H1 (cell line): ENCODE data around the gene ARHGAP18. TPM values are rescaled to one million over a fixed set of nuclear protein-coding genes. Genes with fewer than 3 reads are reported as not detected.

ENCODE experiments used
- CTCF ChIA-PET: fragments of 300-600 bp; sonication (Branson Sonifier 250); formaldehyde crosslinking; loops from one replicate; lab custom pipeline; 2021; ENCODE audit not compliant: partially characterized antibody; lab: Charles Lee
- POLR2A ChIA-PET: fragments of 300-600 bp; sonication (Branson Sonifier 250); formaldehyde crosslinking; loops from one replicate; lab custom pipeline; 2021; ENCODE audit warnings: inconsistent platforms; ENCODE audit not compliant: partially characterized antibody; lab: Charles Lee
- DNase-seq, 2 experiments: peaks; one replicate each; pipeline versions ENCODE4 v3.0.0 to v3.0.0-alpha.2; 2010 to 2022; ENCODE audit warnings: low spot score in 2 of 2, low read depth in 1 of 2, mixed read lengths in 1 of 2
- FAIRE-seq: peaks from 2 replicates; lab custom pipeline; 2011; peaks lifted over from hg19 to GRCh38; lab: Jason Lieb, UNC
- H2AFZ ChIP-seq: 2 replicates; pipeline ENCODE4 v1.8.1; 2012; ENCODE audit warnings: low read length, inconsistent platforms
- H2AK5ac ChIP-seq: 2 replicates; pipeline ENCODE4 v1.6.1; 2013; ENCODE audit warnings: low read depth, low read length
- H2BK120ac ChIP-seq: replicated peaks from 2 replicates; pipeline ENCODE3; 2013; ENCODE audit warnings: low read depth, low read length, inconsistent platforms
- H2BK12ac ChIP-seq: 2 replicates; pipeline ENCODE4 v1.6.1; 2013; ENCODE audit warnings: low read depth, low read length
- H2BK15ac ChIP-seq: 2 replicates; pipeline ENCODE4 v1.6.1; 2013; ENCODE audit warnings: low read length
- H2BK20ac ChIP-seq: 2 replicates; pipeline ENCODE4 v1.6.1; 2013; ENCODE audit warnings: low read length
- H2BK5ac ChIP-seq: 2 replicates; pipeline ENCODE4 v1.6.1; 2013; ENCODE audit warnings: low read depth, low read length
- H3K14ac ChIP-seq: 2 replicates; pipeline ENCODE4 v1.6.1; 2013; ENCODE audit warnings: inconsistent platforms; ENCODE audit not compliant: insufficient read length
- H3K18ac ChIP-seq: 2 replicates; pipeline ENCODE4 v1.6.1; 2013; ENCODE audit warnings: low read length; ENCODE audit errors: extremely low read depth
- H3K23ac ChIP-seq: 2 replicates; pipeline ENCODE4 v1.6.1; 2013; ENCODE audit warnings: inconsistent platforms; ENCODE audit not compliant: insufficient read length
- H3K23me2 ChIP-seq: 2 replicates; pipeline ENCODE4 v1.6.1; 2013; ENCODE audit warnings: low read depth, low read length
- H3K27ac ChIP-seq: 2 replicates; pipeline ENCODE4 v1.6.1; 2011; ENCODE audit warnings: low read depth, low read length, inconsistent platforms
- H3K27me3 ChIP-seq, 4 experiments: replicated peaks in 1 of 4; 1 replicate in 1 of 4; 2 replicates in 3 of 4; pipeline versions ENCODE4 v1.6.1 to v1.8.1; 2011 to 2013; ENCODE audit warnings: low read length in 3 of 4, mild to moderate bottlenecking in 3 of 4, inconsistent platforms in 2 of 4, mixed read lengths in 2 of 4, moderate library complexity in 1 of 4; ENCODE audit not compliant: control insufficient read depth in 3 of 4, insufficient read depth in 3 of 4; ENCODE audit errors: extremely low read depth in 1 of 4
- H3K36me3 ChIP-seq, 4 experiments: 2 replicates each; pipeline versions ENCODE4 v1.6.1 to v1.8.1; 2011 to 2013; ENCODE audit warnings: mild to moderate bottlenecking in 4 of 4, low read length in 3 of 4, moderate library complexity in 2 of 4, control low read depth in 1 of 4, inconsistent platforms in 1 of 4; ENCODE audit not compliant: insufficient read depth in 4 of 4, control insufficient read depth in 2 of 4
- H3K4ac ChIP-seq: replicated peaks from 2 replicates; pipeline ENCODE3; 2013; ENCODE audit warnings: low read length, low read depth, mixed read lengths, inconsistent platforms; ENCODE audit not compliant: insufficient read length
- H3K4me1 ChIP-seq, 4 experiments: replicated peaks in 1 of 4; 1 replicate in 1 of 4; 2 replicates in 3 of 4; pipeline versions ENCODE4 v1.6.1 to v1.8.1; 2011 to 2013; ENCODE audit warnings: low read length in 3 of 4, inconsistent platforms in 2 of 4, mixed read lengths in 1 of 4; ENCODE audit not compliant: insufficient read depth in 4 of 4, control insufficient read depth in 3 of 4
- H3K4me2 ChIP-seq, 2 experiments: 2 replicates each; pipeline versions ENCODE4 v1.6.1 to v1.8.1; 2011 to 2013; ENCODE audit warnings: low read depth in 2 of 2, low read length in 2 of 2, control low read depth in 1 of 2, inconsistent platforms in 1 of 2, mild to moderate bottlenecking in 1 of 2; ENCODE audit not compliant: insufficient read depth in 1 of 2
- H3K4me3 ChIP-seq, 4 experiments: fragments of 200-600, 300-600 bp in 1 of 4; sonication (generic), shearing (Covaris generic), sonication (Bioruptor Twin) in 1 of 4; 2 replicates each; pipeline versions ENCODE4 v1.5.1 to v1.8.1; 2011 to 2016; ENCODE audit warnings: low read length in 4 of 4, low read depth in 3 of 4, control low read depth in 2 of 4, inconsistent platforms in 2 of 4, mild to moderate bottlenecking in 2 of 4, mixed read lengths in 1 of 4, moderate library complexity in 1 of 4; ENCODE audit not compliant: insufficient read depth in 2 of 4; ENCODE audit errors: extremely low read depth in 1 of 4
- H3K56ac ChIP-seq: replicated peaks from 2 replicates; pipeline ENCODE3; 2013; ENCODE audit warnings: low read depth, mild to moderate bottlenecking, mixed read lengths, low read length, inconsistent platforms; ENCODE audit not compliant: insufficient read length
- H3K79me1 ChIP-seq: 2 replicates; pipeline ENCODE4 v1.6.1; 2013; ENCODE audit warnings: low read depth, low read length, control low read depth
- H3K79me2 ChIP-seq, 2 experiments: 2 replicates each; pipeline versions ENCODE4 v1.6.1 to v1.8.1; 2012 to 2013; ENCODE audit warnings: low read length in 2 of 2, mild to moderate bottlenecking in 2 of 2, inconsistent platforms in 1 of 2; ENCODE audit not compliant: insufficient read depth in 2 of 2, control insufficient read depth in 1 of 2
- H3K9ac ChIP-seq, 4 experiments: replicated peaks in 1 of 4; 1 replicate in 1 of 4; 2 replicates in 3 of 4; pipeline versions ENCODE4 v1.6.1 to v1.8.1; 2011 to 2013; ENCODE audit warnings: low read depth in 3 of 4, low read length in 3 of 4, control low read depth in 2 of 4, mild to moderate bottlenecking in 2 of 4, moderate library complexity in 2 of 4, inconsistent platforms in 1 of 4; ENCODE audit errors: extremely low read depth in 1 of 4
- H3K9me3 ChIP-seq, 2 experiments: 2 replicates each; pipeline versions ENCODE4 v1.6.1 to v1.8.1; 2012 to 2013; ENCODE audit warnings: mild to moderate bottlenecking in 2 of 2, moderate library complexity in 2 of 2, control low read depth in 1 of 2, inconsistent platforms in 1 of 2, low read depth in 1 of 2, low read length in 1 of 2, mixed read lengths in 1 of 2; ENCODE audit not compliant: insufficient read depth in 2 of 2
- H4K20me1 ChIP-seq, 2 experiments: replicated peaks in 1 of 2; 2 replicates each; pipeline versions ENCODE3 to v1.8.1; 2011 to 2013; ENCODE audit warnings: inconsistent platforms in 2 of 2, low read length in 2 of 2, mild to moderate bottlenecking in 1 of 2; ENCODE audit not compliant: insufficient read depth in 2 of 2, control insufficient read depth in 1 of 2
- H4K5ac ChIP-seq: 2 replicates; pipeline ENCODE4 v1.6.1; 2013; ENCODE audit warnings: low read length, low read depth, mixed read lengths, inconsistent platforms; ENCODE audit not compliant: insufficient read length
- H4K8ac ChIP-seq: 2 replicates; pipeline ENCODE4 v1.8.0; 2013; ENCODE audit warnings: mild to moderate bottlenecking, moderate library complexity, low read length, inconsistent platforms; ENCODE audit not compliant: insufficient read depth; ENCODE audit errors: extremely low read depth
- H4K91ac ChIP-seq: replicated peaks from 2 replicates; pipeline ENCODE3; 2013; ENCODE audit warnings: low read length, mixed read lengths, inconsistent platforms; ENCODE audit not compliant: insufficient read length
- E2F6 ChIP-seq: IDR thresholded peaks from 2 replicates; pipeline ENCODE4 v1.6.1; 2012; ENCODE audit warnings: inconsistent platforms
- EP300 ChIP-seq, 2 experiments: IDR thresholded peaks; 1 replicate in 1 of 2; 2 replicates in 1 of 2; pipeline ENCODE4 v1.6.1; 2011 to 2012; ENCODE audit warnings: low read depth in 2 of 2, low read length in 2 of 2, mild to moderate bottlenecking in 2 of 2, borderline replicate concordance in 1 of 2, inconsistent platforms in 1 of 2, moderate library complexity in 1 of 2
- HDAC6 ChIP-seq: IDR thresholded peaks from one replicate; pipeline ENCODE4 v1.7.1; 2012; ENCODE audit warnings: low read depth, mild to moderate bottlenecking, inconsistent platforms, low read length, moderate library complexity
- KDM1A ChIP-seq: fragments of 200-600, 300-600 bp; sonication (generic); IDR thresholded peaks from 2 replicates; pipeline ENCODE4 v1.7.1; 2016; ENCODE audit warnings: mild to moderate bottlenecking, low read length, borderline replicate concordance
- POU5F1 ChIP-seq: IDR thresholded peaks from 2 replicates; pipeline ENCODE4 v1.6.1; 2011; ENCODE audit warnings: low read depth, mild to moderate bottlenecking, low read length, moderate library complexity
- RFX5 ChIP-seq: IDR thresholded peaks from 2 replicates; pipeline ENCODE4 v1.6.1; 2011; ENCODE audit warnings: low read depth, low read length, improper control_type of control experiment, borderline replicate concordance
- RNF2 ChIP-seq: fragments of 200-900, 300-1000 bp; sonication (generic); IDR thresholded peaks from 2 replicates; pipeline ENCODE4 v1.7.1; 2016; ENCODE audit warnings: borderline replicate concordance, low read depth, mild to moderate bottlenecking, antibody characterized with exemption, low read length; ENCODE audit not compliant: poor library complexity, severe bottlenecking; ENCODE audit errors: missing control alignments
- SP4 ChIP-seq: IDR thresholded peaks from 2 replicates; pipeline ENCODE4 v1.6.1; 2012; ENCODE audit warnings: low read length, inconsistent platforms
- TAF1 ChIP-seq: IDR thresholded peaks from 2 replicates; pipeline ENCODE4 v1.6.1; 2011; ENCODE audit warnings: mild to moderate bottlenecking, low read depth, low read length
- TBP ChIP-seq: IDR thresholded peaks from 2 replicates; pipeline ENCODE4 v1.6.1; 2011; ENCODE audit warnings: low read depth, low read length, improper control_type of control experiment
- USF2 ChIP-seq: IDR thresholded peaks from 2 replicates; pipeline ENCODE4 v1.6.1; 2011; ENCODE audit warnings: low read length, improper control_type of control experiment
- WGBS, 2 experiments: shearing (Covaris generic) in 1 of 2; methylation state at CpG; one replicate each; pipeline versions ENCODE4 v1.1.6 to v1.1.7; 2013 to 2015; ENCODE audit warnings: low lambda C conversion rate in 2 of 2, mixed read lengths in 2 of 2, inconsistent platforms in 1 of 2, low coverage in 1 of 2, missing lambda C conversion rate in 1 of 2; ENCODE audit not compliant: insufficient replicate concordance in 2 of 2, insufficient coverage in 1 of 2, insufficient read length in 1 of 2; ENCODE audit errors: extremely low coverage in 1 of 2, missing lambda C conversion rate in 1 of 2; 5-methylcytosine and 5-hydroxymethylcytosine counted together
- polyA plus RNA-seq, 7 experiments: library from polyadenylated mRNA; depleted of rRNA in 3 of 7; stranded (reverse) in 5 of 7; unstranded in 2 of 7; fragments of >200 nt in 5 of 7; fragments of 200-250 nt in 2 of 7; gene quantifications; 1 replicate in 5 of 7; 2 replicates in 1 of 7; 4 replicates in 1 of 7; pipeline versions ENCODE4 v1.2.1 to v1.2.3, GENCODE V29; 2011 to 2013; ENCODE audit warnings: missing spikeins in 2 of 7, mixed read lengths in 2 of 7
- total RNA-seq: library from RNA; stranded (reverse); fragmentation: NEBNext Ultra II Directional; extraction: Animal tissue kit (Norgen Biotek cat#: 25700); gene quantifications from 2 replicates; pipeline ENCODE4 v1.2.1, GENCODE V29; 2021

Gene ARHGAP18
- total and polyA plus RNA-seq, 2 of the 8 experiments (the other 6 are each of a cell fraction or from before 2014, with no cell fraction given), result 0.83 to 4.5 TPM

GRCh38 chr6:129597023-129597713 lies 112.8 kb downstream of the ARHGAP18 start:
- no peak overlapping the region for H3K56ac ChIP-seq
- H3K9me3 ChIP-seq, result no peaks in the 10 kb centered on the region
- no peak overlapping the region for H3K4me3 ChIP-seq
- H3K79me2 ChIP-seq, result no peaks in the 10 kb centered on the region
- no peaks in the 10 kb centered on the region for H4K20me1 ChIP-seq
- no peak overlapping the region for H3K23ac ChIP-seq
- no peak overlapping the region for H4K5ac ChIP-seq
- H3K27ac ChIP-seq, result no peak overlapping the region
- H4K91ac ChIP-seq, result no peak overlapping the region
- H3K9ac ChIP-seq, result no peak overlapping the region
- CTCF ChIA-PET, result interaction anchor here (0.6 to 6.2 kb wide), 41 partner anchors 10 to 863 kb away, joined by 3 to 89 read pairs (median 4); partner anchors contain the start of gene L3MBTL3
- H3K4me2 ChIP-seq, result no peak overlapping the region
- no peak overlapping the region for H4K8ac ChIP-seq
- no peak overlapping the region for H3K14ac ChIP-seq
- no peak for FAIRE-seq
- no peaks in the 10 kb centered on the region for H3K27me3 ChIP-seq
- H3K4me1 ChIP-seq, result peaks cover 0 to 3% (median 0%) of the 10 kb centered on the region in 4 experiments; a peak in 1 of 7 replicates
- no peak overlapping the region for H2AFZ ChIP-seq
- no peak overlapping the region for H3K4ac ChIP-seq
- no peaks in the 10 kb centered on the region for H3K36me3 ChIP-seq
- no peak overlapping the region for H2BK15ac ChIP-seq
- DNase-seq, result no peak
- H2BK120ac ChIP-seq, result no peak overlapping the region
- H3K18ac ChIP-seq, result no peak overlapping the region
- H3K79me1 ChIP-seq, result no peaks in the 10 kb centered on the region
- WGBS, 2 experiments, result 88% methylated on average over 5 of the region's 5 CpGs; no CpG with 5 or more reads in 1 of the 2 experiments
- no peak overlapping the region for H2AK5ac ChIP-seq
- POLR2A ChIA-PET, result no interaction called here
- no peak overlapping the region for H2BK5ac ChIP-seq
- H2BK20ac ChIP-seq, result no peak overlapping the region
- no peak overlapping the region for H2BK12ac ChIP-seq
- H3K23me2 ChIP-seq, result no peaks in the 10 kb centered on the region
- no peak for TF ChIP-seq RFX5
- TF ChIP-seq RNF2, result no peak
- no peak for TF ChIP-seq EP300 (IDR thresholded peaks at IDR 0.05; ENCODE audit: borderline replicate concordance in 1 of 2, low read depth in 2 of 2, low read length in 2 of 2)
- TF ChIP-seq TAF1, result no peak
- TF ChIP-seq TBP, result no peak
- TF ChIP-seq HDAC6, result no peak
- TF ChIP-seq E2F6, result no peak
- TF ChIP-seq KDM1A, result no peak
- no peak for TF ChIP-seq USF2
- no peak for TF ChIP-seq POU5F1
- no peak for TF ChIP-seq SP4
